GM10266 (cell line): ENCODE data around the gene CLSTN2.

Experiments
- DNase-seq: peaks from one replicate; pipeline ENCODE4 v3.0.0; 2012; ENCODE audit errors: extremely low spot score
- CTCF ChIP-seq: IDR thresholded peaks from 2 replicates; pipeline ENCODE4 v1.5.1; 2012; ENCODE audit warnings: mild to moderate bottlenecking, low read depth; ENCODE audit not compliant: control insufficient read depth, insufficient read depth; ENCODE audit errors: missing control alignments

CLSTN2 gene

GRCh38 chr3:140599009-140599408, 664.0 kb downstream of the CLSTN2 start:
- TF ChIP-seq CTCF = no peak

GRCh38 chr3:140599496-140599895, 664.5 kb downstream of the CLSTN2 start:
- no peak for TF ChIP-seq CTCF
- no peak for DNase-seq

More at GRCh38 chr3:140599009-140599408, 664.0 kb downstream of the CLSTN2 start:
- no peak for DNase-seq

- no peak for TF ChIP-seq CTCF
- no peak for DNase-seq
Observed at GRCh38 chr3:140601881-140602280, 666.9 kb downstream of the CLSTN2 start.

- no peak for DNase-seq
- TF ChIP-seq CTCF = no peak
Observed at GRCh38 chr3:140602781-140603180, 667.8 kb downstream of the CLSTN2 start.

- TF ChIP-seq CTCF = no peak
- no peak for DNase-seq
Observed at GRCh38 chr3:140603766-140604165, 668.8 kb downstream of the CLSTN2 start.

- no peak for DNase-seq
Observed at GRCh38 chr3:140610544-140610943, 675.6 kb downstream of the CLSTN2 start.

GRCh38 chr3:140614001-140614400, 679.0 kb downstream of the CLSTN2 start:
- no peak for TF ChIP-seq CTCF
- DNase-seq = no peak

More at GRCh38 chr3:140610544-140610943, 675.6 kb downstream of the CLSTN2 start:
- TF ChIP-seq CTCF = no peak
